Epithelial cell of proximal tubule (primary cell): ENCODE results near the gene MAPKAPK2. TPM values are rescaled to one million over a fixed set of nuclear protein-coding genes. Genes with fewer than 3 reads are reported as not detected.

Experiments used
- DNase-seq: peaks from one replicate; pipeline ENCODE4 v3.0.0-alpha.2; 2011; ENCODE audit warnings: low read depth
- H3K4me3 ChIP-seq: 2 replicates; pipeline ENCODE4 v1.5.1; 2011; ENCODE audit warnings: low read depth, mild to moderate bottlenecking, low read length
- CTCF ChIP-seq: conservative IDR thresholded peaks from 2 replicates; pipeline ENCODE4 v1.5.1; 2012; ENCODE audit warnings: low read depth, mild to moderate bottlenecking, low read length
- total RNA-seq: library from RNA; depleted of rRNA; stranded (reverse); fragments of >200 nt; gene quantifications from 2 replicates; pipeline ENCODE4 v1.2.3, GENCODE V29; 2015

MAPKAPK2 gene
- total RNA-seq, 1 donor from 2014 or later: 45.5 TPM

GRCh38 chr1:206782448-206782847, 97.7 kb downstream of the MAPKAPK2 start:
- no peak for TF ChIP-seq CTCF
- no peak for DNase-seq
- no peak overlapping the region for H3K4me3 ChIP-seq

- DNase-seq: no peak
- no peak for TF ChIP-seq CTCF
- H3K4me3 ChIP-seq: no peak overlapping the region
Observed at GRCh38 chr1:206783506-206783905, 98.8 kb downstream of the MAPKAPK2 start.

Other genes with a start within 250 kb of the MAPKAPK2 start
- 15.6 and 22.3 TPM in 2 replicates for gene IKBKE, start 214.4 kb upstream of the MAPKAPK2 start, total RNA-seq
- gene RASSF5, start 177.4 kb upstream of the MAPKAPK2 start, total RNA-seq: 3.5 and 4.7 TPM in 2 replicates
- gene EIF2D, start 72.4 kb upstream of the MAPKAPK2 start, total RNA-seq: 45.6 and 53.2 TPM in 2 replicates
- 2.9 and 5.1 TPM in 2 replicates for gene DYRK3, start 49.4 kb upstream of the MAPKAPK2 start, total RNA-seq
- gene IL19, start 85.9 kb downstream of the MAPKAPK2 start, total RNA-seq: not detected in 2 replicates
- not detected in 2 replicates for gene IL10, start 87.6 kb downstream of the MAPKAPK2 start, total RNA-seq
- not detected in 2 replicates for gene IL20, start 180.7 kb downstream of the MAPKAPK2 start, total RNA-seq
- 1.1 TPM in 1 of 2 replicates, not detected in the other for gene IL24, start 212.5 kb downstream of the MAPKAPK2 start, total RNA-seq
- 0.65 TPM in 1 of 2 replicates, not detected in the other for gene FCMR, start 237.0 kb downstream of the MAPKAPK2 start, total RNA-seq